Stimulated activated CD8-positive, alpha-beta memory T cell treated with anti-CD3 and anti-CD28 coated beads, Interleukin-4, amount 100 ng/mL, for 24 hours (primary cell): Measurements from ENCODE around the gene EP400.

Source experiments
- DNase-seq: peaks from one replicate; pipeline ENCODE4 v3.0.0-alpha.2; 2020; ENCODE audit warnings: low read depth

The EP400 gene

GRCh38 chr12:131912518-131913274 is 37.0 kb upstream of the EP400 start:
- no peak for DNase-seq

GRCh38 chr12:131913666-131914065 is 36.1 kb upstream of the EP400 start:
- no peak for DNase-seq

GRCh38 chr12:131914179-131914702 is 35.5 kb upstream of the EP400 start:
- DNase-seq: no peak

GRCh38 chr12:131915000-131915689 is 34.6 kb upstream of the EP400 start:
- DNase-seq: no peak

- DNase-seq: no peak
Measured at GRCh38 chr12:131915823-131916222, 33.9 kb upstream of the EP400 start.

GRCh38 chr12:131916306-131917138 is 33.2 kb upstream of the EP400 start:
- no peak for DNase-seq

DNA sequence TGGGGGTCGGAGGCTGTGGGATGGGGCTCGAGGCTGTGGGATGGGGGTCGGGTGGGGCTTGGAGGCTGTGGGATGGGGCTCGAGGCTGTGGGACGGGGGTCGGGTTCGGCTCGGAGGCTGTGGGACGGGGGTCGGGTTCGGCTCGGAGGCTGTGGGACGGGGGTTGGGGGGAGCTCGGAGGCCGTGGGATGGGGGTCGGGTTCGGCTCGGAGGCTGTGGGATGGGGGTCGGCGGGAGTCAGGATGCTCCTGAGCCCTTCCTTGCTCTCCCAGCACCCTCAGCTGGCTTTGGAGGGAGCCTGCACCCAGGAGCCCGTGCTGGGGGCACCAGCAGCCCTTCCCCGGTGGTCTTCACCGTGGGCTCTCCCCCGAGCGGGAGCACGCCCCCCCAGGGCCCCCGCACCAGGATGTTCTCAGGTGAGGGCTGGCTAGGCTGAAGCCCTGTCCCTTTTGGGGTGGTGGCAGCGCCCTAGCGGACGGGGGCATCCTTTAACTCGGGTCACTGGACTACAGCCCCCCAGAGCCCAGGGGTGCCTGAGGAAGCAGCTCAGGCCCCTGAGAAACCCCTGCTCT is 32.5 kb upstream of the EP400 start:
- DNase-seq: no peak

- DNase-seq: no peak
Measured at GRCh38 chr12:131917711-131918306, 31.9 kb upstream of the EP400 start.

DNA sequence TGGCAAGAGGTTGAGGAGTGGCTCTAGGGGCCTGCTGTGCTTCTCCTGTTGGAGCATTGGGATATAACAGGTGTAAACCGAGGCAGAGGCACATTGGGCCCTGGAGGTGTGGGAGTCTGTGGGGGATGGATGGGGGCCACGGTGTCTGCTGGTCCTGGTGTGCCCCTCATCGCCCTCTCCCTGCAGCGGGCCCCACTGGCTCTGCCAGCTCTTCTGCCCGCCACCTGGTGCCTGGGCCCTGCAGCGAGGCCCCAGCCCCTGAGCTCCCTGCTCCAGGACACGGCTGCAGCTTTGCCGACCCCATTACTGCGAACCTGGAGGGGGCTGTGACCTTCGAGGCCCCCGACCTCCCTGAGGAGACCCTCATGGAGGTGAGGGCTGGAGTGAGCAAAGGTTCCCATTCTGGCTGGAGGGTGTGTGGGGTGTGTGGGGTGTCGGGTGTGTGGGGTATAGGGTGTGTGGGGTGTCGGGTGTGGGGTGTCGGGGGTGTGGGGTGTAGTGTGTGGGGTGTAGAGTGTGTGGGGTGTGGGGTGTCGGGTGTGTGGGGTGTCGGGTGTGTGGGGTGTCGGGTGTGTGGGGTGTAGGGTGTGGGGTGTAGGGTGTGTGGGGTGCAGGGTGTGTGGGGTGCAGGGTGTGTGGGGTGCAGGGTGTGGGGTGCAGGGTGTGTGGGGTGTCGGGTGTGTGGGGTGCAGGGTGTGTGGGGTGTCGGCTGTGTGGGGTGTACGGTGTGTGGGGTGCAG is 31.3 kb upstream of the EP400 start:
- DNase-seq: no peak

GRCh38 chr12:131919051-131919347 is 30.7 kb upstream of the EP400 start:
- DNase-seq: no peak

- DNase-seq: no peak
Measured at GRCh38 chr12:131919366-131920156, 30.2 kb upstream of the EP400 start.

GRCh38 chr12:131920157-131920508 is 29.6 kb upstream of the EP400 start:
- DNase-seq: no peak

DNA sequence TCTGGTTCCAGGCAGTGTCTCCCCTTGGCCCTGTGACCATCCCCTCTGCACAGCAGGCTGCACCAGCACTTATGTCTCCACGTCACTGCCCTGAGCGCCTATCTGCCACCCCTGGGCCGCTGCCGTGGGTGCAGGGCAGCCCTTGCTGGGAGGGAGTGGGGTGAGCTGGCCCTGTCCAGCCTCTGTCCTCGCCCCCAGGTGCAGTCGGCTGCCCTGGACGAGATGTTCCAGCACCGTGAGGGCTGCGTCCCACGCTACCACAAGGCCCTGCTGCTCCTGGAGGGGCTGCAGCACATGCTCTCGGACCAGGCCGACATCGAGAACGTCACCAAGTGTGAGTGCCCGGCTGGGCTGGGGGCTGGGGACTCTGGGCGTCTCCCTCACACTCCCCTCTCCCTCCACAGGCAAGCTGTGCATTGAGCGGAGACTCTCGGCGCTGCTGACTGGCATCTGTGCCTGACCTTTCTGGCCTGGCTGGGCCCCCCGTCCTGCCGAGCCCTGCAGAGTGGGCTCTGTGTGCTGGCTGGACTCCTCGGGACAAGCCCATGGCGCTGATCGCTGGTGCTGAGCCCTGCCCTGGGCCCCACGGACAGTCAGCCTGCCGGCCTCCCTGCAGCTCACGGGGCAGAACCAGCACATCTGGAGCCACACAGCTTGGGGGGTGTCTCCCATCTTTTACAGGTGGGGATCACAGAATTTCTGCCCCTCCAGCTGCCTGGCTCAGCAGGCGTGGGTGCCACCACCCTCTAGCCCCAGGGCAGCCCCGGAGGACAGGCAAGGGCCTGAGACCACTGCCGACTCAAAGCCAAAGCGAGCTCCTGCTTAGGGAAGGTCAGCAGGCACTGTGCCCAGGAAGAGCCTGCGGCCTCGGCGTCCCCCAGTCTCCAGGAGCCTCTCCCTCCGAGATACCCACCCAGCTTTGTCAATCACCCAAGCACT is 28.6 kb upstream of the EP400 start:
- DNase-seq: no peak

DNA sequence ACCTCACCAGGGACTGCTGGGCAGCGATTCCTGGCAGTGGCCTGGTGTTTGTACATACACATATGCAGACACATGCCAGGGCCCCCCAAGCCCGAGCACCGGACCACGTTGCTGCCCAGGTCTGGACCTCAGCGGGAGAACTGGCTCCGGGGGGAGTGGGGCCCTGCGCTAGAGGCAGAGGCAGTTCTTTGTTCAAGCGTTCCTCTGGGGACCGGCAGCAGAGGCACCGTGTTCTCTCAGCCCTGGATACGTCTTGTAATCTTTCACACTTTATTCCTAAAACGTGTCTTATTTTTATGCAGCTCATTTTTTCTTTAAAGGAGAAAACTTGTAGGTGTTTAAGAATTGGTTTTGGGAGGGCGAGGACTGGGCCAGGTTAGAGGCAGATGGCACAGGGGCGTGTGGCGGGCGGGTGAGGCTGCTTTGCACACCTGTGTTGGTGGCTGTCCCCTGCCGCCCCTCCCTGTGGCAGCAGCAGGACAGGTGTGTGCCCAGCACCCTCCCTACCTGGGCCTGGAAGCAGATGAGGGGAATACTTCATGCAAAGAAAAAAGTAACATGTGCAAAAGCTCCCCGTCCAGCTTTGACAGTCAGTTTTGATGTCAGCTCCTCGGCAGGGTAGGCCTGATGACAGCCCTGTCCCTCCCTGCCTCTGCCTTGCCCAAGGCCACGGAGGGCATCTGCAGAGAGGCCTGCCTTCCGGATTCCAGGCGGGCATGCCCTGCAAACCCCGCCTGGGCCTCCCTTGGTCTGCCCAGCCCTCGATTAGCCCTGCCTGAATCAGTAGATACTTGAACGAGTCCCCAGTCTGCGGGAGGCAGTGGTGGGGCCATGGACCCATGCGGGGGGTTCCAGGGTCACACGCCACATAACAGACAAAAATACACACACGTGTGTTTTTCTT is 27.6 kb upstream of the EP400 start:
- DNase-seq: no peak

GRCh38 chr12:131922772-131923171 is 27.0 kb upstream of the EP400 start:
- DNase-seq: no peak

- no peak for DNase-seq
Measured at GRCh38 chr12:131923260-131923659, 26.5 kb upstream of the EP400 start.

DNA sequence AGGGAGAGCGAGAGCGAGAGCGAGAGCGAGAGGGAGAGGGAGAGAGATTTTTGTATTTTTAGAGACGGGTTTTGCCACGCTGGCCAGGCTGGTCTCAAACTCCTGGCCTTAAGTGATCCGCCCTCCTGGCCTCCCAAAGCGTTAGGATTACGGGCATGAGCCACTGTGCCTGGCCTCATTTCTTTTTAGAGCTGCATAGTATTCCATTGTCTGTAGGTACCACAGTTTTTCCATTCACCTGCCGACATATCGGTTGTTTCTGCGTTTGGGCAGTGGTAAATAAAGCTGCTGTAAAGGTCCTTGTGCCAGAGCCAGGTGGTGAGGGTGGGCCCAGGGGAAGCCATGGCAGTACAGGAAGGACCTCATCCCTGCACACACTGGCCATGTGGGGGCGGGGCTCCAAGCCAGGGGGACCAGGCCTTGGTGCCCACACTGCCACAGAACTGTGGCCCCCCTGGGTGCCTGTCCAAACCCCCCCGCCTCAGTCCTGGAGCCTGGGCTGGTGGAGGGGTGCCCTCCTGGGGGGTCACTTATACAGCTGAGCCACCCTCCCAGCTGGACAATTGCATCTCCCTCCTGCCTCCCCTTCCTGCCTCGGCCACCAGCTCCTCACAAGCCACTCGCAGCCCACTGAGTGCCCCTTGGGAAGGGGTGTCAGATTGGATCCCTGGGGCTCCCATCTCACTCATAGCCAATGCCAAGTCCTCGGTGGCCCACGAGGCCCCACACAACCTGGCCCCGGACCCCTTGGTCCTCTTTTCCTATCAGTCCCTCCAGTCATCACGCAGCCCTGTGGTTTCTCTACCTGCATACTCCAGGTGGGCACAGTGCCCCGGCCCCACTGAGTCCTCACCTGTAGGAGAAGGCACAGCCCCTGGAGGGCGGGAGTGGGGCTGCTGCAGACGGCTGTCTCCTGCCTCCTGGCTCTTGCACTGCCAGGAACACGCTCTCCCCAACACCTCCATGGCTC is 22.3 kb upstream of the EP400 start:
- DNase-seq: no peak
